Mammary epithelial cell (primary cell): ENCODE data around the gene HMG20B.

ENCODE experiments used
- EZH2 ChIP-seq: IDR thresholded peaks from 2 replicates; pipeline ENCODE4 v1.6.1; 2012; ENCODE audit warnings: low read length, inconsistent platforms, borderline replicate concordance
- TF ChIP-seq, protein P1 (sequence below), 2 donors: IDR thresholded peaks in 1 of 2; conservative IDR thresholded peaks in 1 of 2; 2 replicates each; pipeline ENCODE4 v1.5.1; 2011 to 2012; ENCODE audit warnings: inconsistent platforms in 2 of 2, low read length in 2 of 2, mild to moderate bottlenecking in 2 of 2, control low read depth in 1 of 2, low read depth in 1 of 2; ENCODE audit not compliant: insufficient read depth in 1 of 2; ENCODE audit errors: extremely low read depth in 1 of 2

GRCh38 chr19:3620817-3621547 is 48.2 kb downstream of the HMG20B start:
- TF ChIP-seq, protein P1, sequence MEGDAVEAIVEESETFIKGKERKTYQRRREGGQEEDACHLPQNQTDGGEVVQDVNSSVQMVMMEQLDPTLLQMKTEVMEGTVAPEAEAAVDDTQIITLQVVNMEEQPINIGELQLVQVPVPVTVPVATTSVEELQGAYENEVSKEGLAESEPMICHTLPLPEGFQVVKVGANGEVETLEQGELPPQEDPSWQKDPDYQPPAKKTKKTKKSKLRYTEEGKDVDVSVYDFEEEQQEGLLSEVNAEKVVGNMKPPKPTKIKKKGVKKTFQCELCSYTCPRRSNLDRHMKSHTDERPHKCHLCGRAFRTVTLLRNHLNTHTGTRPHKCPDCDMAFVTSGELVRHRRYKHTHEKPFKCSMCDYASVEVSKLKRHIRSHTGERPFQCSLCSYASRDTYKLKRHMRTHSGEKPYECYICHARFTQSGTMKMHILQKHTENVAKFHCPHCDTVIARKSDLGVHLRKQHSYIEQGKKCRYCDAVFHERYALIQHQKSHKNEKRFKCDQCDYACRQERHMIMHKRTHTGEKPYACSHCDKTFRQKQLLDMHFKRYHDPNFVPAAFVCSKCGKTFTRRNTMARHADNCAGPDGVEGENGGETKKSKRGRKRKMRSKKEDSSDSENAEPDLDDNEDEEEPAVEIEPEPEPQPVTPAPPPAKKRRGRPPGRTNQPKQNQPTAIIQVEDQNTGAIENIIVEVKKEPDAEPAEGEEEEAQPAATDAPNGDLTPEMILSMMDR (conservative IDR thresholded peaks at IDR 0.05 in 1 of 2, IDR thresholded peaks at IDR 0.05 in 1 of 2; ENCODE audit: extremely low read depth in 1 of 2, insufficient read depth in 1 of 2, low read depth in 1 of 2, low read length in 2 of 2), result no peak
- TF ChIP-seq EZH2, result no peak
